Esophagus squamous epithelium (tissue), 4 donors: ENCODE measurements around the gene ZDHHC9.

Experiments
- POLR2A ChIP-seq, 4 donors: fragments of 450-650 bp; IDR thresholded peaks; one replicate each; pipeline ENCODE4 v1.6.1; 2017; ENCODE audit warnings: antibody characterized with exemption in 4 of 4, mild to moderate bottlenecking in 4 of 4, moderate library complexity in 3 of 4
- TF ChIP-seq, protein P1 (sequence below), 6 experiments: fragments of 450-650 bp in 4 of 6; fragments of 200-600 bp in 2 of 6; sonication (generic) in 2 of 6; IDR thresholded peaks; one replicate each; pipeline ENCODE4 v1.5.1; 2016 to 2019; ENCODE audit warnings: antibody characterized with exemption in 6 of 6, mild to moderate bottlenecking in 4 of 6, moderate library complexity in 4 of 6

DNA sequence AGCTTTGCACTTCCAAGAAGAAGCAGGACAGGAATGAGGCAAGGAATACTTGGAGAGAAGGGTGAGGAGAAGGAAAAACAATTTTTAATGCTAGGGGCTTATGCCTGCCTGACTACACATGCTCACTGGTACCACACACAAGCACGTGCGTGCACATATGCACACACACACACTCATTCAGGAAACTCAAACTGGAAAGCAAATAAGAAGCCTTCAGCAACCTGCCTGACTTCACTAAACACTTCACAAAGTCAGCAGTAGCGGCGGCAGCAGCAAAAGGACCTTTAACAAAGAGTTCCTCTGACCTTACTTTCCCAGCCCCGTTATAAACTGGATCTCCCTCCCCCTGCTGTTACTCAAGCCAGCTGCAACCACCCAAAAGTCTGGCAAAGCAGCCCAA is 3.3 kb downstream of the ZDHHC9 start:
- TF ChIP-seq, protein P1, sequence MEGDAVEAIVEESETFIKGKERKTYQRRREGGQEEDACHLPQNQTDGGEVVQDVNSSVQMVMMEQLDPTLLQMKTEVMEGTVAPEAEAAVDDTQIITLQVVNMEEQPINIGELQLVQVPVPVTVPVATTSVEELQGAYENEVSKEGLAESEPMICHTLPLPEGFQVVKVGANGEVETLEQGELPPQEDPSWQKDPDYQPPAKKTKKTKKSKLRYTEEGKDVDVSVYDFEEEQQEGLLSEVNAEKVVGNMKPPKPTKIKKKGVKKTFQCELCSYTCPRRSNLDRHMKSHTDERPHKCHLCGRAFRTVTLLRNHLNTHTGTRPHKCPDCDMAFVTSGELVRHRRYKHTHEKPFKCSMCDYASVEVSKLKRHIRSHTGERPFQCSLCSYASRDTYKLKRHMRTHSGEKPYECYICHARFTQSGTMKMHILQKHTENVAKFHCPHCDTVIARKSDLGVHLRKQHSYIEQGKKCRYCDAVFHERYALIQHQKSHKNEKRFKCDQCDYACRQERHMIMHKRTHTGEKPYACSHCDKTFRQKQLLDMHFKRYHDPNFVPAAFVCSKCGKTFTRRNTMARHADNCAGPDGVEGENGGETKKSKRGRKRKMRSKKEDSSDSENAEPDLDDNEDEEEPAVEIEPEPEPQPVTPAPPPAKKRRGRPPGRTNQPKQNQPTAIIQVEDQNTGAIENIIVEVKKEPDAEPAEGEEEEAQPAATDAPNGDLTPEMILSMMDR (IDR thresholded peaks at IDR 0.05) = no peak
- no peak for TF ChIP-seq POLR2A (IDR thresholded peaks at IDR 0.05)
